Measurements from ENCODE around the gene LANCL1. TPM values are rescaled to one million over a fixed set of nuclear protein-coding genes. Genes with fewer than 3 reads are reported as not detected.

The LANCL1 gene
- total RNA-seq, 1 experiment from 2014 or later, result 49.9 TPM

DNA sequence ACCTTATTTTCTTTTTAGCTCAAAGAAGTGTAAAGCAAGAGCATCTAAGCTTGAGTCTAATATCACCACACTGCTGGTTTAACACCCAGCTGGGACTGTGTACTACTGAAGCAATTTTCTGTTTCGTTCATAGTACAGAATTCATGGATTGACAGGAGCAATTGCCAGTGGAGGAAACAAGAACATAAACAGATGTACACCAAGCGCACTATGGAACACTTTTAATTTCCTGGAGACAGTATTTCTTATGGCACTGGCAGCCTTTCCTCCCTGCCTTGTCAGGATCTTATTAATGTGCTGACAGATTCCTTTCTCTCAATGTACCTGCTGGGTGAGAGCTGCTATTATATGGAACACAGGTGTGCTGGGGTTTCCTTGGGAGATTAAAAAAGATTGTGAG, 4.2 kb upstream of the LANCL1 start:
- no peaks in the 10 kb centered on the region for H3K9me3 ChIP-seq (ENCODE audit: control insufficient read depth, low read depth, low read length)
- H3K14ac ChIP-seq (ENCODE audit: insufficient read depth, low read length), result no peak overlapping the region
- H3K23ac ChIP-seq (ENCODE audit: insufficient read length, low read depth, low read length), result no peak overlapping the region
- H3K79me1 ChIP-seq (ENCODE audit: insufficient read depth, low read depth, low read length, poor library complexity, severe bottlenecking), result no peaks in the 10 kb centered on the region
- no peak overlapping the region for H2AK5ac ChIP-seq (ENCODE audit: insufficient read length, low read length)
- no peak overlapping the region for H4K8ac ChIP-seq (replicated peaks; ENCODE audit: insufficient read length, low read depth, low read length)
- Mint-ChIP-seq H3K27ac (no peak overlapping the region), H3K27me3 (ENCODE audit: low read depth) (no peaks in the 10 kb centered on the region), H3K4me1 (peaks cover 28 to 30% of the 10 kb centered on the region in 2 experiments), H3K9me3 (peaks cover 8 to 13% of the 10 kb centered on the region in 2 experiments), H3K4me3 (no peak overlapping the region), H3K36me3 (ENCODE audit: insufficient read depth in 1 of 3, low read depth in 3 of 3) (peaks cover 6 to 18% (median 7%) of the 10 kb centered on the region in 3 experiments)
- H2BK15ac ChIP-seq (ENCODE audit: low read depth, low read length), result no peak overlapping the region
- H3K9ac ChIP-seq (ENCODE audit: extremely low read depth, insufficient read length, low read length), result no peak overlapping the region
- H2BK12ac ChIP-seq (ENCODE audit: insufficient read length, low read depth, low read length), result no peak overlapping the region
- no peak for DNase-seq
- H2AFZ ChIP-seq (ENCODE audit: low read length), result no peak overlapping the region
- no peak overlapping the region for H3K4ac ChIP-seq (ENCODE audit: low read depth, low read length)
- no peak overlapping the region for H2BK20ac ChIP-seq (ENCODE audit: low read depth, low read length, poor library complexity, severe bottlenecking)
- H3K4me2 ChIP-seq (ENCODE audit: insufficient read depth, insufficient read length, low read length), result no peak overlapping the region
- H4K91ac ChIP-seq (ENCODE audit: insufficient read length, low read depth, low read length), result no peak overlapping the region
- no peak overlapping the region for H2BK120ac ChIP-seq (ENCODE audit: low read depth, low read length, poor library complexity, severe bottlenecking)
- no CpG with 5 or more reads among the region's 2 CpGs for WGBS (ENCODE audit: extremely low coverage, insufficient read length, low lambda C conversion rate)
- no peak overlapping the region for H2BK5ac ChIP-seq (ENCODE audit: insufficient read length, low read length)
- no peaks in the 10 kb centered on the region for H3K27me3 ChIP-seq (ENCODE audit: insufficient read depth, low read length)
- no peaks in the 10 kb centered on the region for H4K20me1 ChIP-seq (ENCODE audit: control insufficient read depth, insufficient read depth, insufficient read length)
- H3T11ph ChIP-seq (ENCODE audit: low read length), result no peak overlapping the region
- TF ChIP-seq, protein P1, sequence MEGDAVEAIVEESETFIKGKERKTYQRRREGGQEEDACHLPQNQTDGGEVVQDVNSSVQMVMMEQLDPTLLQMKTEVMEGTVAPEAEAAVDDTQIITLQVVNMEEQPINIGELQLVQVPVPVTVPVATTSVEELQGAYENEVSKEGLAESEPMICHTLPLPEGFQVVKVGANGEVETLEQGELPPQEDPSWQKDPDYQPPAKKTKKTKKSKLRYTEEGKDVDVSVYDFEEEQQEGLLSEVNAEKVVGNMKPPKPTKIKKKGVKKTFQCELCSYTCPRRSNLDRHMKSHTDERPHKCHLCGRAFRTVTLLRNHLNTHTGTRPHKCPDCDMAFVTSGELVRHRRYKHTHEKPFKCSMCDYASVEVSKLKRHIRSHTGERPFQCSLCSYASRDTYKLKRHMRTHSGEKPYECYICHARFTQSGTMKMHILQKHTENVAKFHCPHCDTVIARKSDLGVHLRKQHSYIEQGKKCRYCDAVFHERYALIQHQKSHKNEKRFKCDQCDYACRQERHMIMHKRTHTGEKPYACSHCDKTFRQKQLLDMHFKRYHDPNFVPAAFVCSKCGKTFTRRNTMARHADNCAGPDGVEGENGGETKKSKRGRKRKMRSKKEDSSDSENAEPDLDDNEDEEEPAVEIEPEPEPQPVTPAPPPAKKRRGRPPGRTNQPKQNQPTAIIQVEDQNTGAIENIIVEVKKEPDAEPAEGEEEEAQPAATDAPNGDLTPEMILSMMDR (conservative IDR thresholded peaks at IDR 0.05), result no peak
- no peak overlapping the region for H3K27ac ChIP-seq (ENCODE audit: insufficient read length, low read depth, low read length)
- H3K56ac ChIP-seq (ENCODE audit: insufficient read length, low read depth, low read length), result no peak overlapping the region
- H3K18ac ChIP-seq (ENCODE audit: insufficient read length, low read depth, low read length), result no peak overlapping the region
- H3K23me2 ChIP-seq (ENCODE audit: insufficient read length, low read depth, low read length, poor library complexity, severe bottlenecking), result peaks cover 5% of the 10 kb centered on the region
- no peaks in the 10 kb centered on the region; the same call in 1 of the 2 replicates for H3K4me1 ChIP-seq (ENCODE audit: insufficient read depth, low read length)
- no peaks in the 10 kb centered on the region for H3K79me2 ChIP-seq (ENCODE audit: insufficient read depth, low read length)
- H4K5ac ChIP-seq (ENCODE audit: insufficient read length, low read depth, low read length), result no peak overlapping the region

All from H9 (cell line).